ENCODE measurements around the gene PNISR. TPM values are rescaled to one million over a fixed set of nuclear protein-coding genes. Genes with fewer than 3 reads are reported as not detected.

PNISR gene
- total RNA-seq, 2 experiments from 2014 or later = 163 to 176 TPM

GRCh38 chr6:99362678-99363268 is 62.3 kb downstream of the PNISR start:
- H3K4me2 ChIP-seq (ENCODE audit: low read length) = no peak overlapping the region
- no peak overlapping the region for H3K4me3 ChIP-seq (ENCODE audit: low read depth, low read length, poor library complexity, severe bottlenecking)
- no peaks in the 10 kb centered on the region for H4K20me1 ChIP-seq (ENCODE audit: insufficient read depth, low read length)
- no peaks in the 10 kb centered on the region for H3K4me1 ChIP-seq (ENCODE audit: insufficient read depth, low read length, poor library complexity, severe bottlenecking)
- no peaks in the 10 kb centered on the region for H3K36me3 ChIP-seq (ENCODE audit: insufficient read depth, low read length)
- TF ChIP-seq CTCF (conservative IDR thresholded peaks at IDR 0.05; ENCODE audit: low read length) (no peak), EZH2phosphoT487 (IDR thresholded peaks at IDR 0.05; ENCODE audit: borderline replicate concordance, low read depth, low read length) (no peak)
- H3K27ac ChIP-seq (ENCODE audit: low read depth, low read length, poor library complexity, severe bottlenecking) = no peak overlapping the region
- CTCF ChIA-PET (ENCODE audit: unreplicated experiment) = no interaction called here
- H2AFZ ChIP-seq (ENCODE audit: low read length) = no peak overlapping the region
- no peaks in the 10 kb centered on the region for H3K9me3 ChIP-seq (ENCODE audit: low read length)
- H3K79me2 ChIP-seq (ENCODE audit: insufficient read depth, low read depth, low read length) = no peaks in the 10 kb centered on the region
- intact Hi-C loops (cut with micrococcal nuclease; ENCODE audit: unreplicated experiment) = no loop called here
- DNase-seq (ENCODE audit: low spot score) = no peak
- BruUV-seq (replicated peaks) = no TSS peak
- H3K9me2 ChIP-seq (ENCODE audit: insufficient read depth, low read length) = no peaks in the 10 kb centered on the region
- POLR2A ChIA-PET = no interaction called here

- intact Hi-C loops (cut with micrococcal nuclease; ENCODE audit: unreplicated experiment) = no loop called here
- H3K79me2 ChIP-seq (ENCODE audit: insufficient read depth, low read depth, low read length) = no peaks in the 10 kb centered on the region
- H3K9me3 ChIP-seq (ENCODE audit: low read length) = no peaks in the 10 kb centered on the region
- H3K4me1 ChIP-seq (ENCODE audit: insufficient read depth, low read length, poor library complexity, severe bottlenecking) = no peaks in the 10 kb centered on the region
- no peak overlapping the region for H2AFZ ChIP-seq (ENCODE audit: low read length)
- no peaks in the 10 kb centered on the region for H3K36me3 ChIP-seq (ENCODE audit: insufficient read depth, low read length)
- TF ChIP-seq EZH2phosphoT487 (IDR thresholded peaks at IDR 0.05; ENCODE audit: borderline replicate concordance, low read depth, low read length) (no peak), CTCF (conservative IDR thresholded peaks at IDR 0.05; ENCODE audit: low read length) (no peak)
- no peaks in the 10 kb centered on the region for H3K9me2 ChIP-seq (ENCODE audit: insufficient read depth, low read length)
- BruUV-seq (replicated peaks) = no TSS peak
- ChIA-PET CTCF (ENCODE audit: unreplicated experiment) (no interaction called here), POLR2A (no interaction called here)
- H3K27ac ChIP-seq (ENCODE audit: low read depth, low read length, poor library complexity, severe bottlenecking) = no peak overlapping the region
- no peak for DNase-seq (ENCODE audit: low spot score)
- H3K4me3 ChIP-seq (ENCODE audit: low read depth, low read length, poor library complexity, severe bottlenecking) = no peak overlapping the region
- H3K4me2 ChIP-seq (ENCODE audit: low read length) = no peak overlapping the region
- no peaks in the 10 kb centered on the region for H4K20me1 ChIP-seq (ENCODE audit: insufficient read depth, low read length)
Measured at GRCh38 chr6:99359800-99360199, 65.3 kb downstream of the PNISR start.

- no peaks in the 10 kb centered on the region for H3K79me2 ChIP-seq (ENCODE audit: insufficient read depth, low read depth, low read length)
- no peak for DNase-seq (ENCODE audit: low spot score)
- no peak overlapping the region for H3K4me3 ChIP-seq (ENCODE audit: low read depth, low read length, poor library complexity, severe bottlenecking)
- H3K4me2 ChIP-seq (ENCODE audit: low read length) = no peak overlapping the region
- H3K27ac ChIP-seq (ENCODE audit: low read depth, low read length, poor library complexity, severe bottlenecking) = no peak overlapping the region
- H2AFZ ChIP-seq (ENCODE audit: low read length) = no peak overlapping the region
- ChIA-PET POLR2A (no interaction called here), CTCF (ENCODE audit: unreplicated experiment) (interaction anchor here (0.5 kb wide), 1 partner anchor 25 kb away, joined by 3 read pairs; no protein-coding TSS in a partner anchor)
- intact Hi-C loops (cut with micrococcal nuclease; ENCODE audit: unreplicated experiment) = no loop called here
- H3K36me3 ChIP-seq (ENCODE audit: insufficient read depth, low read length) = no peaks in the 10 kb centered on the region
- TF ChIP-seq CTCF (conservative IDR thresholded peaks at IDR 0.05; ENCODE audit: low read length) = no peak
- TF ChIP-seq EZH2phosphoT487 (IDR thresholded peaks at IDR 0.05; ENCODE audit: borderline replicate concordance, low read depth, low read length) = no peak
- H3K9me2 ChIP-seq (ENCODE audit: insufficient read depth, low read length) = no peaks in the 10 kb centered on the region
- BruUV-seq (replicated peaks) = no TSS peak
- no peaks in the 10 kb centered on the region for H3K9me3 ChIP-seq (ENCODE audit: low read length)
- no peaks in the 10 kb centered on the region for H3K4me1 ChIP-seq (ENCODE audit: insufficient read depth, low read length, poor library complexity, severe bottlenecking)
- no peaks in the 10 kb centered on the region for H4K20me1 ChIP-seq (ENCODE audit: insufficient read depth, low read length)
Measured at GRCh38 chr6:99356641-99357040, 68.5 kb downstream of the PNISR start.

All from OCI-LY7 (cell line).